SK-N-MC (cell line): Measurements from ENCODE around the gene DPF3.

Experiments used
- EZH2 ChIP-seq: fragments of 200-600 bp; sonication (generic); IDR thresholded peaks from one replicate; pipeline ENCODE4 v1.6.1; 2017; ENCODE audit warnings: antibody characterized with exemption
- FOXP2 ChIP-seq: optimal IDR thresholded peaks from 2 replicates; pipeline ENCODE3; 2011; ENCODE audit warnings: mild to moderate bottlenecking, moderate library complexity; ENCODE audit not compliant: insufficient read depth; ENCODE audit errors: extremely low read length, control extremely low read depth
- POLR2AphosphoS5 ChIP-seq: IDR thresholded peaks from 2 replicates; pipeline ENCODE4 v1.6.1; 2012; ENCODE audit warnings: mild to moderate bottlenecking, low read depth, low read length, borderline replicate concordance

DNA sequence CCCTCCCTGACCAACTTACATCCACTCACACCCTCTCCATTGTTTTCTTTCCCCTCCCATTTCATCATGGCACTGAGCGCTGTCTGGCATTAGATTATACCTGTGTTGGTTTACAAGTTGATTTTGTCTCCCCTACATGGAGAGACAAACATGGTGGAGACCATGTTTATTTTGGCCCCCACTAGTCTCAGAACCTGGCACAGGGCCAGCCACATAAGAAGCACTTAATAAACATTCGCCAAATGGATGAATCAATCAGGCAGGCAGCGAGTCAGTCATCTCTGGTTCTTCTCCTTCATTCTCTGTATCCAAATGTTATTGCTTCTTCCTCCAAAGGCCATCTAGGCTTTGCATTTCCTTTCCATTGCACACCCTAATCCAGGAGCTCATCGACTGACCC is 177.4 kb downstream of the DPF3 start:
- TF ChIP-seq POLR2AphosphoS5 (no peak), EZH2 (no peak), FOXP2 (no peak)
